HK-2 (cell line): Measurements from ENCODE around the gene CIPC.
A peak's percentile ranks its signal among the peaks of the same experiment; 100 is the strongest.

Source experiments
- DNase-seq: peaks from one replicate; pipeline ENCODE4 v3.0.0-alpha.2; 2018; ENCODE audit not compliant: unreplicated experiment

CIPC gene

GRCh38 chr14:77103475-77103874, 5.4 kb downstream of the CIPC start:
- no peak for DNase-seq

- DNase-seq = no peak
Measured at GRCh38 chr14:77103951-77104350, 5.9 kb downstream of the CIPC start.

GRCh38 chr14:77104393-77104792, 6.3 kb downstream of the CIPC start:
- no peak for DNase-seq

DNA sequence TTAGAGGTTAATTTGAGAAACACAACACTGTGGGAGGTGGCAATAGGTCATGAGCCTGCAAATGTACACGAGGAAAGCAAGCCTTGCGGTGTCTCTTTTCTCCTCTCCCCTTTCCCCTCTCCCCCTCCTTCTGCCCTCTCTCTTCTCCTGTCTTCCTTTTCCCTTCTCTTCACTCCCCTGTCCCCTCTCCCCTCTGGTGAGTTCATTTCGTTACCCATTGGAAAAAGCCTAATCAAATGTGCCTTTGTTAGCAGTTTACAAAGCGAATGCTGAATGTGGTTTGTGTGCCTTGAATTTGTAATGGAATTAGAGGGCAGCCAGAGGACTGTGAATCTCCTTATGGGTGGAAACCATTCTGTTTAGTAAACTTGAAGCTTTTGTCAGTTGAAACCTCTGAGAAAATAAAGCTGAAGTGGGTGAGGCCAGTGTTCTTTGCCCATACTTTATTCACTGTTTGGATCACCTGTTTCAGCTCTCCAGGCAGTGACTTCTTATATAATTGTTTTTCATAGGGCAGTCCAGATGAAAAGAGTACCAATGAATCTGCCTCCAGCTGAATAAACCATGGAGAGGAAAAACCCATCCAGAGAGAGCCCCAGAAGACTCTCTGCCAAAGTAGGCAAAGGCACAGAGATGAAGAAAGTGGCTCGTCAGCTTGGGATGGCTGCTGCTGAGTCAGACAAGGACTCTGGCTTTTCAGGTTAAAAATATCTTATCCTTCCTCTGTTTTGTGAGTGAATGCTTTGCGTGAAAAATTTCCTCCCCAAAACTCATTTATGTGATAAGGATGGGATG, 7.3 kb downstream of the CIPC start:
- DNase-seq = no peak

DNA sequence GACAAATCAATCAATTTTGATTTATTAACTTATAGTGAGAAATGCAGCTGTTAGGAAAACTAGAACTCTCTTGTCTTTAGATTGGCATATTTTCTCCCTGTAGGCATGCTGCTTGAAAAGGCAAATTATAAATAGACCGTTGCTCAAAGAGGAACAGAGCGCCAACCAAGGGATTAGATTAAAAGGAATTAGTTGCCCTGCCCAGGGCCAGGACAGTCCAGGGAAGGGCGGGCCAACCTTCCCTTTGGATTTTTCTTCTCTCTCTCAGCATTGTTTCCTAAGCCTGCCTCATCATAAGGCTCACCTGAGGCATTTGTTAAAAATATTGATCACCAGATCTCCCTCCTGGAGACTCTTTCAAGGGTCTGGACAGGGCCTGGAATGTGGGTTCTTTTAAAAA, 8.6 kb downstream of the CIPC start:
- DNase-seq = no peak

- DNase-seq = no peak
Measured at GRCh38 chr14:77107228-77107627, 9.2 kb downstream of the CIPC start.

- DNase-seq = no peak
Measured at GRCh38 chr14:77108753-77109152, 10.7 kb downstream of the CIPC start.

- no peak for DNase-seq
Measured at GRCh38 chr14:77109656-77110055, 11.6 kb downstream of the CIPC start.

- no peak for DNase-seq
Measured at GRCh38 chr14:77110286-77110685, 12.2 kb downstream of the CIPC start.

DNA sequence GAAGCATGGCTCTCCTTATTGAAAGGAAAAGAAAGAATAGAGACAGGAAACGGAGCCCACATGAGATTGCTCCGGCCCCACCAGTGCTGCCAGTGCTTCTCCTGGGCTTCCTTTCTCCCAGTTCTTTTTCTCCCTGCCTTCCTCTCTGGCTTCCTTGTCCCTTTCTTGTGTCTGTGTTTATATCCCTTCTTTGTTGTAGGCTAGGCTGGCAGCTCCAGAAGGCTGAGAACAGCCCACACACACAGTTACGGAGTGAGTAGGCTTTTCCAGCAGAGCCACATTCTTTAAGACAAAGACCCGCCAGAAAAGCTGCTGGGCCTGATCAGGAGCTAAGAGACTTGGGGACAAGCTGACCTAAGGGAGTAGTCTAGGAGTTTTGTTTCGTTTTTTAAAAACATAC, 13.0 kb downstream of the CIPC start:
- DNase-seq = no peak

DNA sequence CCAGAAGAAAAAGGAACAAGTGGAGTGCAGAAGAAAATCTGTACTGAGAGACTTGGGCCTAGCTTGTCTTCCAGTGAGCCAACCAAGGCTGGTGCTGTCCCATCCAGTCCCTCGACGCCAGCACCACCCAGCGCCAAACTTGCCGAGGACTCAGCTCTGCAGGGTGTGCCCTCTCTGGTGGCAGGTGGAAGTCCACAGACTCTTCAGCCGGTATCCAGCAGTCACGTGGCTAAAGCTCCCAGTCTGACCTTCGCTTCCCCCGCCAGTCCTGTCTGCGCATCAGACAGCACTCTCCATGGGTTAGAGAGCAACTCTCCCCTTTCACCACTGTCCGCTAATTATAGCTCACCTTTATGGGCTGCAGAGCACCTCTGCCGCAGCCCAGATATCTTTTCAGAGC, 15.6 kb downstream of the CIPC start:
- DNase-seq = no peak

- DNase-seq = no peak
Measured at GRCh38 chr14:77114609-77115008, 16.6 kb downstream of the CIPC start.

DNA sequence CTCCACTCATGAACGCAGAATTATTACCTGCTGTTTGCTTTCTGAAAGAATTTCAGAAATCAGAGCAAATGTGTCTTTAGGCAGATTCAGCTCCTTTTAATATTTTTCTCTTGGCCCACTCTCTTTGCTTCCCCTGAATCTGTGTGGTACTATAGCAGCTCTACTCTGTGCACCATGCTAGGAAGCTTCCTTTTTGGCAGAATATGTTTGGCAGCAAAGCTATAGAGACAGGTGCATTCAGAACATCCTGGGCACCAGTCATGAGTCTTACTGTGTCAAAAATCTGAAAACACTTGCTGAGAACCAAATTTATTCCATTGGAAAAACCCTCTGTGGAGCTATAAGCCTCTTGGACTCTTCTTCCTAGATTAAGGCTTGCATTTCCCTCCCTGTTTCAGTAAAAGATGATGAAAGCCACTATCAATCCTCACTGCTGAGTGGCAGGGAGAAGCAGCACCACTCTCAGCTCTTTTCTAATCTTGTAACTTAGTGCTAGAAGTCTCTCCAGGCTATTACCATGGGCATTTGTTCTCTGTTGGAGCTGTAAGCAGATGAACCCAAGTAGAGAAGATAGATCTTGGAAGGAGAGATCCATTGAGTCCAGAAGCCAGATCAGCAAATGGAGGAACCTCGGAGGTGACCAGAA, 18.2 kb downstream of the CIPC start:
- no peak for DNase-seq

DNA sequence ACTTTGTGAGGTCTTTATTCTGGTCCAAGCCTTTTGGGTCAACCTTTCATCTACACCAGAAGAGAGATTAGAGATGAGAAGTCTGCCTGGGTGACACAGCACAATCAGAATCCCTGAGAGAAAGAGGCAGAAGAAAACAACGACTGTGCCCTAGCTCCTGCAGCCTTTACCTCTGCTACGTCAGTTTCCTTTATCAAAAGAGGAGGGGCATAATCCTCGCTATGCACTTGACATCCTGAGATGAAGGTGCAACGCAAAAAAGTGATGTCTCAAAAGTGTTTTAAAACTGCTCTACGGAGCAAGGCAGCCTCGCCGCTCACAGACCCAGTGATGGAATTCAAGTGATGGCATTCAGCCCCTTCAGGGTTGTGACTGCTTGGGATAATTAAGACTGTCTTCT, 21.8 kb downstream of the CIPC start:
- DNase-seq = no peak

GRCh38 chr14:77120771-77121743, 23.0 kb downstream of the CIPC start:
- DNase-seq = no peak

- DNase-seq = no peak
Measured at GRCh38 chr14:77122526-77123125, 24.6 kb downstream of the CIPC start.

DNA sequence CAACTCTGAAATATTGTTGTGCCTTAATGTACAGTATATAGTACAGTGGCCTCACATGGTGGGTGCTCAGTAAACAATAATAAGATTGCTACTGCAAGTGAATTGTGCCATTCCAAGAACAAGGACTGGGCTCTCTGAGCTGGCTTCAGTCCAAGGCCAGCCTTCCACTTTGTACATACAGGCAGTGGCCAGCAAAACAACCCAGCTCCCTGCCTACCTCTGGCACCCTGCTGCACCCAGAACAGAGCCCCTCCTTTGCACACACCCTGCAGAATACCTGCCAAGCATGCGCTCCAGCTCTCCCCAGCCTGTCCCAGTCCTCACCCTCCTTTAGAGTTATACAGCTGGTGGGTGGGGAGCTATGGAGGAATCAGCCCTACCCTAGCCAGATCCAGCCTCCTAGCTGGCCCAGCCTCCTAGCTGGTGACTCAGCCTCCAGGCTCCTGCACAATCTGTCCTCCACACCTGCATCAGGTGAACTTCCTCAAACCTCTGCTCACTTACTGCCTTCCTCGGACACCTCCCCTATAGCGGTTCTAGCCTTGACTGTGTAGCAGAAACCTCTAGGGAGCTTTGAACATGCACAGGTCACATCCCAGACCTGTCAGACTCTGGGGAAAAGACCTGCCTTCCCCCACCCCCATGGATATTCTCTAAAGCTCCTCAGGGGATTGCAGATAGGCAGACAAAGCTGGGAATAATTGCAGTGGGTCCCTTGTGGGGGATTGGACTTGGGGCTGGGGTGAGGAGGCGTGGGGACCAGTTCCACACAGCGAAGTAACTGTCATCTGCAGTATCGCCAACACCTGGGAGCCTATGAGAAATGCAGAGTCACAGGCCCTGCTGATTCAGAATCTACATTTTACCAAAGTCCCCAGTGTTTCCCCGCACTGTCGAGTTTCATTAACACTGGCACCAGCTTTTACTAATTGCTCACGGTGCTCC, 25.6 kb downstream of the CIPC start:
- DNase-seq = no peak

GRCh38 chr14:77124345-77125280, 26.6 kb downstream of the CIPC start:
- DNase-seq = peak; percentile 38

DNA sequence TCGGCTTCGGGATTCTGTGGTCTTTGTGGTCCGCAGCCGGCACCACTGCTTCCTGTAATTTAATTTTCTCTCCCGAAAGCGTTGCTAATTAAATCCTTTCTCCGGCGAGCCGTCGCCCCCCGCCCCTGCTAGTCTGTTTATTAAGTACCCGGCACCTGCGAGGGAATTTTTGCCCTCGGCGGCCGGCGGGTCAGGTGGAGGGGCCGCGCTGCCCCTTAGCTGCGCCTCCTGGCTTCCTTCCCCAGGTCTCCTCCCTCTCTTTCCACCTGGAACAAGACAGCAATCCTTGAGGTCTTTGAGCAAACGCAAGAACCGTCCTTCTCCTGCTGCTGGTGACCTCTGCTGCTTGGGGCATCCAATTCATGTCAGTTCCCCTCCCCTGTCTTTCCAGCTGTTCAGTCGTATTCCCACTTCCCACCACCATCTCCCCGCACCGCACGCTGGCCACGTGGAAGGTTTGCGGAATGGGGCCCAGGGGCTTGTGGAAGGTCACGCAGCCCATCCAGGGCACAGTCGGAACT, 27.3 kb downstream of the CIPC start:
- no peak for DNase-seq
